ENCODE data around the gene DCAF5.
A peak's percentile ranks its signal among the peaks of the same experiment; 100 is the strongest.
"Not testable (repeated sequence)": the region's sequence is repeated elsewhere in the genome, so short reads cannot be mapped to it uniquely, and the experiment has no call there.

The DCAF5 gene

DNA sequence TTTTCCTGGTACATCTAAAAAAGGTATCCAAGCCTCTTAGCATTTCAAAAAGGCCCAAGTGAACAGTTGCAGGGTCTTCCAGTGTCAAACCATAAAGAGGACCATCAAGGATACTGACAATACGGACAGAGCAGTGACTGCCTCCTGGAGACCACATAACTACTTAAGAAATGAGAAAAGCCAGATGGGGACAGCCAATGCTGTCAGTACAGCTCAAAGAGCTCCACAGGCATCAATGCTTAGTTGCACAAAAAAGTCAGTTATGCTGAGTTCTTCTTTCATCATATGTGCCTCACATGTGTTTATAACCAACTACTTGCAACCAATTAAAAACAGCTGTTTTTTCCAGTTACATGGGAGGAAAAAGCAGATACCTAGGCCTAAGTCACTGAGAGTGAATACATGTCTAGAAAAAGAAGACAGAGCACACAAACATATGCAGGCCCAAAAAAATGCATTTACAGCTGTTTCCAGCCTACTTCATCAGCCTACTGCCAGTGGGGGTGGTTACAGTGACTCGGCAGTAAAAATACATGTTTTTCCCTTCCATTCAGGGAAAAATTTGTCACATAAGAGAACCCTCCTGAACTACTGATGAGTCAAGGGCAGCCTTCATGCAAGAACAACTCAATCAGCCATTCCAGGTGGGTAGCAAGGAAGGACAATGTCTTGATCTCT, 84.0 kb downstream of the DCAF5 start:
- no peak for DNase-seq

DNA sequence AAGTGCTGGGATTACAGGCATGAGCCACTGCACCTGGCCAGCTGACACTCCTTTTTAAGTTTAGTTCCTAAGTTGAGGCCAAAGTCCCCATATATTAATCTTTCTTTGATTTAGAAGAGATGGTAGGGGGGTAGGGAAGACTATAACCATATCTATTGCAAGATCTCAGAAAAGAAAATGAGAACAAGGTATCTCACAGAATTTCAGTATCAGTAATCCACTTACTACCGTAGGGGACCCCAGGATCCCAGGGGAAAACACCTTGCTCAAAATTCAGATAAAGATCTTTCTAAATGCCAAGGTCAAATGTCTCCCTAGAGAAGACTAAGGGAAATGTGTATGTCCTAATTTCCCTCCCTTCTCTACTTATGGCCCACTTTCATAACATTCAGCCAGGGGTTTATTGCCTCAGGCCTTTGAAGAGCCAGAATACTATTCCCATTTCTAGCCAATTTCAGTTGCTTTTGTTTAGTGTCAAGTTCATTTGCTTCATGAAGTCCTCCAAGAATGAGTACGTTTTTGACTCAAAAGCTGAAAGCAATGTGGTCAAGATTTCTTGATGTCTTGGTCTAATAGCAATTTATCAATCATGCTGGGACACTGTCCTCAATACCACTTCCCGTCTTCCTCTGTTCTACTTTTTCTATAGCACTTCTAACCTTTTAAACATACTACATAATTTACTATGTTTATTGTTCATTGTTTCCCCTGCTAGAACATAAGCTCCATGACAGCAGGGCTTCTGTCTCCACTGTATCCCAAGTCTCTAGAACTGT, 86.3 kb downstream of the DCAF5 start:
- no peak for DNase-seq

DNA sequence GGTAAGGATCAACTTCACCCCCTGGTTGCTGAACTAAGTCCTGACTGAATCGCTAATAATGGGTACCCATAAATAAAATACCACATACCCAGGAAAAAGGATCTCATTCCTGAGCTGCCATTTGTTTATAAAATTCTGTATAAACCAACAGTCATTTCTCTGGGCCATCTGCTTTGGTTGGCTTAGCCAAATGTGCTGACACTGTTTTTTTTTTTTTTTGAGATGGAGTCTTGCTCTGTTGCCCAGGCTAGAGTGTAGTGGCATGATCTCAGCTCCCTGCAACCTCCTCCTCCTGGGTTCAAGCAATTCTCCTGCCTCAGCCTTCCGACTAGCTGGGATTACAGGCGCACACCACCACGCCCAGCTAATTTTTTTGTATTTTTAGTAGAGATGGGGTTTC, 87.0 kb downstream of the DCAF5 start:
- DNase-seq: not testable (repeated sequence)

DNA sequence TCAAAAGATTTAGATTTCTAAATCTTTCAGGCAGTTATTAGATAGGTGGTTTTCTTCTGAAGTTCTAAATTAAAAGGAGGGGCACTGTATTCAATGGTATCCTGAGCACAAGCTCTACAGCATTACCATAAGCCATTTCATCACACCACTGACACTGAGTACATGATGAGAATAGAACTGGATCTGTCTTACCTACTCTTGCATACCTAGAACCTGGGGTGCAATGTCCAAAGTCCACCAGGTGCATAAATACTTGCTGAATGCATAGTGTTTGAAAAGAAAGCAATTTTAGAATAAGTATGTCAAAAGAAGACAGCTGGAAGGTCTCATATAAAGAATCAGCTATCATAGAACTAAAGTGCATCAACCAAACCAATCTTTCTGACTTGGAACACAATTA, 88.3 kb downstream of the DCAF5 start:
- no peak for DNase-seq

DNA sequence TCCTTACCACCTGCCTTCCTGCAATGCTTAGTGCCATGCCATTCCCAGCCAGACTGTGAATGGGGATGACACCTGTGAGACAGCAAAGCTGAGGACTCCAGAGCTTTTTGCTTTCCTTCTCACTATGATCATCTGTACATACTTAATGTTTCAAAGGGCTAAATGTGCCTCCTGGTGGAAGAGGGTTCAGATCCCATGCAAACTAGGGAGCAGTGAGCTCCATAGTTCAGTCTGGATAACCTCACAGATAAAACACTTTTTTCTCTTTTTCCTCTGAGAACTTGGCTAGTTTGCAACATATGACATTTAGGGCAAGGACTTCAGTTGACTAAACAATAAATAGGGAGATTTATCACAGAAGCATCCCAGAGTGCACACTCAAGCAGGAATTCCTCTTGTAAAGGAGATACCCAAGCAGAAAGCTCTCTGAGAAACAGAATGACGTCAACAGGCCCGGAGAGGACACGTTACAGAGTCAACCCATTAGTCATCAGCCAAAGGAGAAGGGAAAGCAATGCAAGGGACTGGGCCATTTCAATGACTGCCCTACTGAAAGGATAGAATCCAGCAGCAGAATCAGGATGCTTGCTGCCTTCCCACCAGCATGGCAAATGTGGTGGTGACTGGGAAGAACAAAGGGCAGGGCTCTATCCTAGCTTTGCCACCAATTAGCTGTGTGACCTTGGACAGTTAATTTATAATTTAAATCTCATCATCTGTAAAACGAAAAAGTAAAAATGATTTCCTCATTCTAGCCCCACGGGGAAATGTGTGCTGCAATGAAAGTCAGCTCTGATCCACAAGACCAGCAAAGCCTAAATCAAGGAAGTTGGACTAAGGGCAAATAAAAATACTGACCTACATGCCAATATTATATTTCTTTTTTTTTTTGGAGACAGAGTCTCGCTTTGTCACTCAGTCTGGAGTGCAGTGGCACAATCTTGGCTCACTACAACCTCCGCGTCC, 93.0 kb downstream of the DCAF5 start:
- DNase-seq: no peak

DNA sequence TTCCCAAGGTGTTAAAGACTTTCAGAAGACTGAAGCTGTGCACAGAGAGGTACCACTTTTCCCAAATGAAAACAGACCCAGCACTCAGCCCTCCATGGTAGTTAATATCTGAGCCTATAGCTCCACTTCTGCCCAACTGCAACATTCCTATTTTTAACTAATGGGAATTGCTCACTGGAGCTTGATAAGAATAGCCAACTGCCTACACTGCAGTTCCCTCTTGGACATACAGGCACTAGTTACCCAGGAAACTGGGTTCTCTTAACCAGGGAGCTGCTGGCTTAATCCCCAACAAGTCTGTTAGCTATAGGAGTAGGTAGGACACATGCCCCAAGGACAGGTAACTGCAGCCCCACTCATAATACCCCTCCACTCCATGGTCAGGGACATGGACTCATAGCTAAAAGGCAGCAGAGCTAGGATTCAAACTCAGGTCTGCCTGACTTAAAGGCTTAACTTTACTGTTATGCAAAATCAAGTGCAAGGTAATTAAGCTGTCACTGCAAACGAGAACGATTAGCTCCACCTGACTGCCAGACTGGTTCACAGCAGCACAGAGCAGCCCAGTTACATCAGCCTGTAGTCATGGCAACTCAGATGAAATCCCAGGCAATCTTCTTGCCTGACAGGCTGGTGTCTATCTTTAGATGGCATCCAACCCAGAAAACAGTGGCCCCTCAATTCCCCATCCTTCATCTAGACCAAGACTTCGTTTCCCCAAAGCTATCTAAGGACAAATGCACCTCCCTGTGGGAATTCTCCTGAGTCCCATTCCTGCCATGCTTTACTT, 96.7 kb downstream of the DCAF5 start:
- DNase-seq: no peak

DNA sequence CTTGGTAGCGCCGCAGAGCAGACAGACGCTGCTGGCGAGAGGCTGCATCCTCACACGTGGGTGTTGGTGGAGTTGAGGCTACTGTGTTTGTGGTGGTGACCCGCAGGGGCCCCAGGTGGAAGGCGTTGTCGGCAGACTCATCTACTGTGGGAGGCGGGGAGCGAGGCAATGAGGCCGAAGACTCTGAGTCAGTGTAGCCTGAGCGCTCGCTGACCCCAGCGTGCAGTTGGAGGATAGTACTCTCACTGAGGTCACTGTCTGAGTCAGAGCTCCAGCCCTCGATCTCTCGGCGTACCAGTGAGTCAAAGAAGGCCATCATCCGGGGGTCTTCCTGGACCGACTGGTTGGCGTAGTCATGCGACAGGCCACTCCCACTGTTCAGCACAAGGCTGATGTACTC, 97.8 kb downstream of the DCAF5 start:
- DNase-seq: no peak

DNA sequence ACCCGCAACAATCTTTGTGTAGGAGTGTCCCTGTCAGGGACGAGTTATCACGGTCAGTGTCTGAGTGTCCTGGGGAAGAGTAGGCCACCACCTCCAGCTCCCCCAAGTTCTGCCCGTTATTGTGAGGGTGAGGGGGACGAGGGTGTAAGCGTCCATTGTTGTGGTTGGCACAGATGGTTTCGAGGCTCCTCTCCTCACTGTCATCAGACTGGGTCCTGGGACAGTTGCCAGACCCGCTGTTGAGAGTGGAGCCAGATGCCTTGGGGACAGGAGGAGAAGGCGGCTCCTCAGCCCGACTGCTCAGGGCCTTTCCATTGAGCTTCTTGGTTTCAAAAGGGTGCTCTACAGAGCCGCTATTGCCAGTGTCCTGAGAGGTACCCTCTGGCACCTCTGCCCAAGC, 98.9 kb downstream of the DCAF5 start:
- no peak for DNase-seq

DNA sequence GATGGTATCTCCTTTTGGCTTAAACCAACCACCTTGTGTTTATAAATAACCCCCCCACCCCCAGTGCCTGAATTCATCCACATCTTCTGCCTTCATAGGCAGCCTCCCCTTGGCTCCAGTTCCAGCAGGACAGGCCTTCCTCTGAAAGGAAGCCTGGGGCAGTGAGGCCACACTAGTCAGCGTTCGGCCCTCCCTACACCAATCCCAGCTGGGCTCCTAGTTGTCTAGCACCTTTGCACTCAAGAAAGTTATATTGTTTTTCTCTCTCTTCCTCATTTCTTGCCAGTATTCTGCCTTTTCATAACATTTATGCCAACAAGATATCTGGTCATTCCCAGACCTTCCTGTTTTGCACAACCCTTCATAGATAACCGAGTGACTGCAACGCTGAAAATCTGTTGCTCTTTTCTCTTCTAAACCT, 100.7 kb downstream of the DCAF5 start:
- no peak for DNase-seq

DNA sequence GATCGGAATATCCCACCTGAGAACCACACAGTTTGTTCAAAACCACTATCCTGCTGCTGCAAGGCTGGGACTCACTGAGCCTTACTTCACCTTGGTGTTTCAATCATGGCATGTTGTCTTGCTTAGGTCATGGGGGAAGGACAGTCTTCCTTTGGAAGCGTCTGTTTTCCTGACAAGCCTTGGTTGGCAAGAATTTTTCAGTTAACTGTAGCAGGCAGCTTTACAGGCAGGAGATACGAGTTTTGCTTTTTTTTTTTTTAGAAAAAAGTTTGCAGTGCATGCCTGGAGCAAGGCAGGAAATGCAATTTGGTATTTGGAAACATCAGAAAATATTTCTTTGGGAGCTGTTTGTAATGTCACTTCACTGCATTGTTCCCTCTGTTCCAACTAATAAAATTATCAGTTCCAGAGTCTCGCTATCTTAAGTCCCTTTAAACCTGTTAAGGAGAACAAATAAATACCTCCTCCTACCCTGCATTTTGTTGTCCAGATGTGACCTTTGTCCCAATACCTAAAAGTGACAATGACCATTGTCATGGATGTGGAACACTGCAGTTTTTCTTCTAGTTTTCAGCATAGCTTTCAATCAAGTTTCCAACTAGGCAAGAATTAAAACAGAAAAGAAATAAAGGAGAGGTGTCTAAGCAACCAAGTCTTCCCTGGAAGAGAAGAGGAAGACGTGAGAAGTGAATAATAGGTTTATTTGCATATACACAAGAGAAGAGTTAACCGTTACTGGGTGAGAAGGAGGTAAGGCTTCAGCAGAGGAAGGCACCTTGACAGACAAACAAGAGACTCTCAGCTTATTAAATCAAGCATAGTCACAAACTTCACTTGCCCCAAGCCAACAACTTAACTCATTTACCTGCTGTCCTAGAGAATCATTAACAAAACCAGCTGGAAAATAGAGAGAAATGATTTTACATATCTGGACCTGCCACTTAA, 102.4 kb downstream of the DCAF5 start:
- no peak for DNase-seq

DNA sequence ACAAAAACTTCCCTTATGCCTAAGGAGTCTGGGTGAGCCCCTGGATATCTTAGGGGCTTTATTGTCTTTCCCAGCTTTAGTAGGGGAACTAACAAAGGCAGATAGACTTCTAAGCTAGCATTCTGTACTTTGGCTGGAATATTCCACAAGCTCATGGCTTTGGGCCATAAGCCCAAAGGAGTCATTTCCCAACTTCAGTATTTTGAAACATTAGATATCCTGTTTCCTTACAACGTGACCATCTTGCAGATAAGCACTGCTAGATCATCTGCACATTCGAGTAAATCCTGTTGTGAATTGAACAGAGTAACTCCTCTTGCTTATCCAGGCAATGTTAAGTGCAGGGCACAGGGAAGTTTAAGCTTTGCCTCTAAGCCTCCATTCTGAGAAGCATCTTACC, 103.2 kb downstream of the DCAF5 start:
- peak in 1 of 2 experiments; percentile 14 for DNase-seq

DNA sequence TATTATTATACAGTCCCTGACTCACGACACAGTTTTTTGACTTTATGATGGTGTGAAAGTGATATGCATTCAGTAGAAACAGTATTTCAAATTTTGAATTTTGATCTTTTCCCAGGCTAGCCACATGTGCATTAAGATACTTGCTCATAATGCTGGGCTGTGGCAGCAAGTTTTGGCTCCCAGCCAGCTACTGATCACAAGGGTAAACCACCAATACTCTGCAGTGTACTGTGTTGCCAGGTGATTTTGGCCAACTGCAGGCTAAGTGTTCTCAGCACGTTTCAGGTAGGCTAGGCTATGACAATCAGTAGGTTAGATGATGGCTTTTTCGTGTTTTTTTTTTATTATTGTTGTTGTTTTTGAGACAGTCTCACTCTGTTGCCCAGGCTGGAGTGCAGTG, 104.5 kb downstream of the DCAF5 start:
- DNase-seq: no peak

DNA sequence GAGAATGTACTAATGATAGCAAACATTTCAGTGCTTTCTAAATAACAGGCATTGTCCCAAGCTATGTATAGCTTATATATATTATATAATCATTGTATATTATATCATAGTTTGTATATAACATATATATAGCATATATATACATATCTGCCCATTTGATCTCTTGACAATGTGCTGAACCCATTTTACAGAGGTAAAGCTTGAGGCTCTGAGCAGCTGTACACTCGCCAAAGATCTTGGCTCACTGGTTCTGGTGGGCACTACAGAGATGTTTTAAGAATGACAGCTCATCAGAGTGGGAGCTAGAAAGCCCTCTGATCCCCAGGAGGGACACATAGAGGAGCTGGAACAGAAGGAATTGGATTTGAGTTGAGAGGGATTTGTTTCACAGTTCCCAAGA, 105.7 kb downstream of the DCAF5 start:
- DNase-seq: no peak

DNA sequence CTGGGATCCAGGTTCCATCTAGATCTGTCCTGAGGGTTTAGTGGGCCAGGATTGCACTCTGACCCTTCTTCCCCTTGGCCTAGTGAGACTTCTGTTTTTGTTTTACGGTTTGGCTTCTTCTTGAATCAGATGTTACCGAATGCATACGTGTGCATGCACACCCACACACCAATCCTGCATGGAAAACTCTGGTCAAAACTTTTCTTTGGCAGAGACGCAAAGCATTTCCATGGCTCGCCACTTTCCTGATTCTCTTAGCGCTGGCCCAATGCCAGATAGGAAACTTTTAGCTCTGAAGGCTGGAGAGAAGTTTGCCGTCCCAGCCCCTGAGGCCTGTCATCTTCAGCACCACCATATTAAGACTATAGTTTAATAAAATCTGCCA, 106.5 kb downstream of the DCAF5 start:
- DNase-seq: no peak

DNA sequence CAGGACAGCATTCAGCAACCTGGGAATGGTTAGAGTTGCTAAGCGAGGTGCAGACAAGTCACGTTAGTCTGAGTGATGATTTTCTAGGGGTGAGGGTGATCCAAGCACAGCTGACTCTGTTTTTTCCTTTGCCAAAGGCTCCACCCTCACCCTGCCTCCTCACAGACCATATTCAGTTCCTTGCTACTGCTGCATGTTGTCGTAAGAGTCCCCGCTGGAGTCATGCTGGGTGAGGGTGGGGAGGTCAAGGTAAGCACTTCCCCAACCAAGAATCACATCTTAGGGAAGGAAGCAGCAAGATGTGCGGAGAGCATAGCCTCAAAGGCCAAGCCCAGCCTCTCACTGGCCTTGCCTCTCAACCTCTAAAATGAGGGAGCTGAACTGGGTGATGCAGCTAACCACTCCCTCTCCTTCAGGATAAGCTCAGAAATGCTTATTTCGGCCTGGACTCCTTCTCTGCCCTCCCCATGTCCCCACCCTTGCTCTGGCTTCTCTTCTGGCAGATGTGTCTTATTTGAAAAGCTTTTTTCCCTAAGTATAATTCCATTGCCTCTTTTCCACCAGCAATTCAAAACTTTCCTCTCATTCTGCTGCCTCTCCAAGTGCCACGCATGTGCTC, 107.0 kb downstream of the DCAF5 start:
- DNase-seq: no peak

DNA sequence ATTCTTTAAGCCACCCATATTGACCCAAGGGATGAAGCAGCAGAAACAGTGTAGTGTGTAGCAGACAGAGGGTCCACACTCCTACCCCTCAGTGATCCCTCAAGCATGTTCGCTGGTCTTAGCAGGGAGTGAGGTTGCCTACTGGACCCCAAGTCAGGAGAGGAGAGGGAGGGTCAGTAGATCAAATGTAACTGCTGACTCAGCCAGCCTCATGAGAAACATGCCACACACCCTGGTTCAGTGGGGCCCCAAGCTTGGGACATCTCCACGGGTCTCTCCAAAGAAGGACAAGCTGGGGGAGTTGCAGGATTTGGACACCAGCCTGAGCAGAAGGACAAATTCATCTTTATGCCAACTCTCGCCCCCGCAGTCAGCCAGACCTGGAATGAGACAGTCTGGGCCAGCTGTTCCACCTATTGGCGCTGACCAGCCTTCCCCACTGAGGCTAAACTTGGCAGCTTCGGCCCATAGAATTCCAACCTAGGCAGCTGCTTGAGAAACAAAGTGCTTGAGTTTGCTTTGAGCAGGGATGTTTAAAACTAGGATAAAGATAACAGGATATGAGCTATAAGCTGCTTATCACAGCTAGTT, 107.9 kb downstream of the DCAF5 start:
- DNase-seq: no peak

DNA sequence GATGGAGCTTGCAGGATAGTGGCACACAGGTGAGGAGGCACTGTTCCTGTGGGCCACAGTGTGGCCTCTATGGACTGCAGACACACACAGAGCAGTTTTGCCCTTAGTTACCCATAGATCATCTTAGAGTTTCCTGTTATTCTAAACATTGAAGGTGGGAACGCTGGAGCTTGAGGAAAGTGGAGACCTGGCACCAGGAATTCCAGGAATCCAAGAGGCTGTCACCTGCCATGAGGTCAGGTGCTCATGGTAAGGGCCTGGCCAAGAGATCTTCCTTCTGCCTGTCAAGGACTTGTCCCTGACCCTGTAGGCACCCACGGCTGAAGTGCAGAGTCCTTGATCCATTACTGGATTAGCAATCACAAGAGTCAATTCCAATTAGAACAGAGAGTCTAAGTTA, 108.6 kb downstream of the DCAF5 start:
- DNase-seq: no peak

DNA sequence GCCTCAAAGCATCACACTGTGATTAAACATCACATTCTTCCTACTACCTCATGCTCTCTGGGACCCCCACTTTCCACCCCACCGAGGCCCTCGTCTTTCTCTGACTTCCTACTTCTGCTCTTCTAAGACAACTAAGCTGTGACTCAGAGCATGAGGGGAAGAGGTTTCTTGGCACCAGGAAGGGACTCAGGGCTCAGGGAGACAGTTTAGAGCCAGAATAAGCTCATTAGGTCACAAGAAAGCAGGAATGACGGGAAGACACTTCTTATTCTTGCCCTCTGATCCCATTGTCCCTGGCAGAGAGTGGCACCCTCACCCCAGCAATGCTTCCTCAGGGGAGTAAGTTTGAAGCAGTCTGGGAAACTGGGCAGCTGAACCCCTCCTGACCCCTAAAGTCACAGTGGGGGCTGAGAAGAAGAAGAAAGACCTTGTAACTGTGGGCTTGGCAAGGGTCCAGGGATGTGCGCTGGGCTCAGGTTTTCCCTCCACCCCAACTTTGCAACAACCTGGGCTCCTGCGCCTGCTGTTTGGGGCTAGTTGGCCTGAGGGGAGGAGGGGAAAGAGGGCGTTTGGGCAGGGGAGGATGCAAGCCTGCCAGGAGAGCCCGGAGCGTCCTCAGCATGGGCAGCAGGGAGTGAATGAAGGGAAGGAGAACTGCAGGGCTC, 109.2 kb downstream of the DCAF5 start:
- DNase-seq: no peak

DNA sequence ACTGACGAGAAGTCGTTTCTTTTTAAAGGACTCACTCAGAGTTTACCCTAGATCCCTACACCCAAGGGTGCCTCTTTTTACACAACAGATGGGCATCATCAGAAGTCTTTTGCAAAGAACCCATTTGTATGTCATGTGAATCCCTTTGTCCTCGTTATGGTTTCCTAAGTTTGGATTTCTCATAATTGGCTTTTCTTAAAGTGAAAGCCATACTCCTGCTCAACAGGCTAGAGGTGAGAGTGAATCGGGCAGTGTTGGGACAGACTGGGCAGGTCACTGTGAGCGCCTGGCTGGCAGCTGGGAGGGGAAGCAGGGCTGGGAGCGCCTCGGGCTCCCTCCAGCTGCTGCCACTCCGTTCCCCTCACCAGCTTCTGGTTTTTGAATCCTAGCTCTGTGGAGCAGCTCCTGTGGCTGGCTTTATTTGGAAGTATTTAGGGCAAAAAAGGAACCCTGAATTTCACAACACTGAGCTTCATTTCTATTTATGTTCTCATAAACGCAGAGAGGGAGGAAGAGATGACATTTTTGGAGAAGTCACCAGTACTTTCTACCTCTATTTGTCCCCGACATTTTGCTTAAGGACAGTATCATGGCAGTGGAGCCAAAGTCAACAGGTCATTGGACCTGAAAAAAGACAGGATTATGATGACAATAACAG, 110.0 kb downstream of the DCAF5 start:
- DNase-seq: no peak

DNA sequence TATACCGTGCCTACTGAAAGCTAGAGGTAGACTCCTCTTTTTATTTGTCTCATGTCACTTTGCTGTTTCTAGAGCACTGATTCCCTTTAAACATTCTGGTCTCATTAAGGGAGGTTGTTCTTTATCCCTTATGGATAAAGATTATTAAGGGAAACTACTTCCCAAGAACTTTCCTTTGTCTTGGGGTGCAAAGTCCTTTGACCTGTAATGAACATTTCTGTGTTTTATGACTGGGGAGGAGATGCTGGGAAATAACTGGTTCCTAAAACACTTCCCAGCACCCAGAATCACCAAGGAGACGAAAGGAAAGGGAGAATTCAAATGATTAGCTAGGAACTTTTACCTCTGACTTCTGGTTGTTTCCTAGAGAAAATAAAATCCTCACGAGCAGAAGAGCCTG, 110.6 kb downstream of the DCAF5 start:
- DNase-seq: no peak
